Prostate gland (tissue), 2 donors: ENCODE data around the gene STAT5B. TPM values are rescaled to one million over a fixed set of nuclear protein-coding genes. Genes with fewer than 3 reads are reported as not detected.

Source experiments
- DNase-seq: peaks from one replicate; pipeline ENCODE4 v3.0.0-alpha.2; 2019; ENCODE audit warnings: low spot score
- H3K27ac ChIP-seq, 2 donors: fragments of 200-600 bp; sonication (generic); 2 replicates each; pipeline ENCODE4 v1.5.1; 2017 to 2019
- H3K27me3 ChIP-seq: fragments of 200-600 bp; sonication (generic); replicated peaks from 2 replicates; pipeline ENCODE4 v1.5.1; 2019; ENCODE audit not compliant: insufficient read depth
- H3K36me3 ChIP-seq, 2 donors: fragments of 200-600 bp; sonication (generic); 1 replicate in 1 of 2; 2 replicates in 1 of 2; pipeline versions ENCODE4 v1.5.1 to v1.8.1; 2017 to 2019
- H3K4me1 ChIP-seq: fragments of 200-600 bp; sonication (generic); replicated peaks from 2 replicates; pipeline ENCODE4 v1.5.1; 2019
- H3K4me3 ChIP-seq, 2 donors: fragments of 200-600 bp; sonication (generic); 2 replicates each; pipeline ENCODE4 v1.5.1; 2017 to 2019
- H3K9me3 ChIP-seq: fragments of 200-600 bp; sonication (generic); 2 replicates; pipeline ENCODE4 v1.5.1; 2017
- POLR2A ChIP-seq: fragments of 450-650 bp; IDR thresholded peaks from one replicate; pipeline ENCODE4 v1.6.1; 2016; ENCODE audit warnings: antibody characterized with exemption, mild to moderate bottlenecking
- POLR2AphosphoS5 ChIP-seq: sonication (generic); formaldehyde crosslinking; IDR thresholded peaks from one replicate; pipeline ENCODE4 v1.6.1; 2017; ENCODE audit warnings: antibody characterized with exemption
- WGBS: methylation state at CpG from one replicate; pipeline ENCODE4 v1.1.5; 2018; 5-methylcytosine and 5-hydroxymethylcytosine counted together
- intact Hi-C: fragments of 100-400 bp; cut with DNase I; formaldehyde crosslinking; loops from one replicate; pipeline ENCODE4 v1.14.2; 2022
- total RNA-seq, 2 donors: library from RNA; depleted of rRNA; stranded (reverse); fragments of >200 nt; gene quantifications; one replicate each; pipeline ENCODE4 v1.1.0, GENCODE V29; 2016
- TF ChIP-seq, protein P1 (sequence below), 4 experiments: fragments of 200-600 bp in 2 of 4; fragments of 450-650 bp in 2 of 4; sonication (generic) in 2 of 4; IDR thresholded peaks; 1 replicate in 3 of 4; 2 replicates in 1 of 4; pipeline ENCODE4 v1.5.1; 2016 to 2019; ENCODE audit warnings: antibody characterized with exemption in 4 of 4, mild to moderate bottlenecking in 2 of 4, moderate library complexity in 2 of 4

Gene STAT5B
- total RNA-seq, 2 donors from 2014 or later: 58.0 to 83.8 TPM

- Histone ChIP-seq H3K27me3 (no peaks in the 10 kb centered on the region), H3K9me3 (no peaks in the 10 kb centered on the region), H3K27ac (no peak overlapping the region), H3K4me3 (no peak overlapping the region), H3K36me3 (no peaks in the 10 kb centered on the region), H3K4me1 (no peaks in the 10 kb centered on the region)
- no peak for DNase-seq
- TF ChIP-seq, protein P1, sequence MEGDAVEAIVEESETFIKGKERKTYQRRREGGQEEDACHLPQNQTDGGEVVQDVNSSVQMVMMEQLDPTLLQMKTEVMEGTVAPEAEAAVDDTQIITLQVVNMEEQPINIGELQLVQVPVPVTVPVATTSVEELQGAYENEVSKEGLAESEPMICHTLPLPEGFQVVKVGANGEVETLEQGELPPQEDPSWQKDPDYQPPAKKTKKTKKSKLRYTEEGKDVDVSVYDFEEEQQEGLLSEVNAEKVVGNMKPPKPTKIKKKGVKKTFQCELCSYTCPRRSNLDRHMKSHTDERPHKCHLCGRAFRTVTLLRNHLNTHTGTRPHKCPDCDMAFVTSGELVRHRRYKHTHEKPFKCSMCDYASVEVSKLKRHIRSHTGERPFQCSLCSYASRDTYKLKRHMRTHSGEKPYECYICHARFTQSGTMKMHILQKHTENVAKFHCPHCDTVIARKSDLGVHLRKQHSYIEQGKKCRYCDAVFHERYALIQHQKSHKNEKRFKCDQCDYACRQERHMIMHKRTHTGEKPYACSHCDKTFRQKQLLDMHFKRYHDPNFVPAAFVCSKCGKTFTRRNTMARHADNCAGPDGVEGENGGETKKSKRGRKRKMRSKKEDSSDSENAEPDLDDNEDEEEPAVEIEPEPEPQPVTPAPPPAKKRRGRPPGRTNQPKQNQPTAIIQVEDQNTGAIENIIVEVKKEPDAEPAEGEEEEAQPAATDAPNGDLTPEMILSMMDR (IDR thresholded peaks at IDR 0.05): no peak
- no peak for TF ChIP-seq POLR2AphosphoS5
- TF ChIP-seq POLR2A: no peak
- intact Hi-C loops: no loop called here
- WGBS: 78% methylated on average over 12 of the region's 12 CpGs
Observed at GRCh38 chr17:42294469-42295398, 18.5 kb upstream of the STAT5B start.

GRCh38 chr17:42291129-42291528, 14.9 kb upstream of the STAT5B start:
- Histone ChIP-seq H3K9me3 (no peaks in the 10 kb centered on the region), H3K4me3 (no peak overlapping the region), H3K27ac (no peak overlapping the region), H3K4me1 (peaks cover 3% of the 10 kb centered on the region), H3K27me3 (no peaks in the 10 kb centered on the region), H3K36me3 (no peaks in the 10 kb centered on the region)
- TF ChIP-seq, protein P1 (IDR thresholded peaks at IDR 0.05): no peak
- TF ChIP-seq POLR2A: no peak
- TF ChIP-seq POLR2AphosphoS5: no peak
- intact Hi-C loops: no loop called here
- 89% methylated on average over 11 of the region's 11 CpGs for WGBS
- no peak for DNase-seq

DNA sequence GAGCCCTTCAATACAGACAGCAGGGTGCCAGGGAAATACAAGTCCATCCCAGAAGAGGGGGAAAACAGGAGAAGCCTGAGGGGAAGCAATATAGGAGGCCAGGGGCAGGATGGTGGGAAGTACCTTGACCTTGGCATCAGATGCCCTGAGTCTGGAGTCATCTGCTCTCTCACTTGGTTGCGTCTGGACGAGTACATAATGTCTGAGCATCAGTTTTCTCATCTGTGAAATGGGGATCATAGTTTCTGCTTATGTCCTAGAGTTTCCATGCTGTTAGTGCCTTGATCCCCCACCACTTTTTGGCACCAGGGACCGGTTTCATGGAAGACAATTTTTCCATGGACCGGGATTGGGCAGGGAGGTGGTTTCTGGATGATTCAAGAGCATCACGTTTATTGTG, 14.4 kb upstream of the STAT5B start:
- Histone ChIP-seq H3K27me3 (no peaks in the 10 kb centered on the region), H3K9me3 (no peaks in the 10 kb centered on the region), H3K4me1 (peaks cover 3% of the 10 kb centered on the region), H3K4me3 (no peak overlapping the region), H3K36me3 (no peaks in the 10 kb centered on the region), H3K27ac (no peak overlapping the region)
- no peak for TF ChIP-seq POLR2A
- TF ChIP-seq POLR2AphosphoS5: no peak
- TF ChIP-seq, protein P1 (IDR thresholded peaks at IDR 0.05): no peak
- no peak for DNase-seq
- intact Hi-C loops: no loop called here
- WGBS: 87% methylated on average over 5 of the region's 5 CpGs

DNA sequence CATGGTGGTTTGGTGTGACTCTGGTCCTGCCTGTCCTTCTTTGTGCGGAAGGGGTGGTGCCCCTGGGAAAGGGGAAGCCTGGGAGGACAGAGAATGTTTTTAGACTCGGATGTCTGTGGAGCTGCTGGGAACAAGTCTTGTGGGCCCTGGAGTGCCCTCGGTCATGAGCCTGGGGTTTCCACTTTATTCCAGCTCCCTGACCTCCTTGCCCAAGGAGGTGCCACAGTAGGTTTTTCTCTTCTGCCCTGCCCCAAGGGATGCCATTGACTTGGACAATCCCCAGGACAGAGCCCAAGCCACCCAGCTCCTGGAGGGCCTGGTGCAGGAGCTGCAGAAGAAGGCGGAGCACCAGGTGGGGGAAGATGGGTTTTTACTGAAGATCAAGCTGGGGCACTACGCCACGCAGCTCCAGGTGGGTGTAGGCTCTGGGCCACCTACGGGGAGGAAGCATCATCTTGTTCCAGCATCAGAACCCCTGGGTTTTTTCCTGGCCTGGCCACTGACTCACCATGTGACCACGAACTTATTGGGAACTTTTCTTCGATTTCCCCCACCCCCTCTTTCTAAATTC, 13.5 kb upstream of the STAT5B start:
- no peak for DNase-seq

More for the DNA sequence above, 13.5 kb upstream of the STAT5B start:
- Histone ChIP-seq H3K27me3 (no peaks in the 10 kb centered on the region), H3K36me3 (no peaks in the 10 kb centered on the region), H3K4me3 (peak overlapping the region in 1 of 2 donors; percentile 64), H3K9me3 (no peaks in the 10 kb centered on the region), H3K27ac (no peak overlapping the region), H3K4me1 (peaks cover 3% of the 10 kb centered on the region)
- intact Hi-C loops: no loop called here
- no peak for TF ChIP-seq POLR2A
- TF ChIP-seq, protein P1 (IDR thresholded peaks at IDR 0.05): no peak
- no peak for TF ChIP-seq POLR2AphosphoS5
- WGBS: 92% methylated on average over 9 of the region's 9 CpGs
